GM12874 (cell line): ENCODE results near the gene GABARAP.

Experiments
- CTCF ChIP-seq: IDR thresholded peaks from 2 replicates; pipeline ENCODE4 v1.5.1; 2011; ENCODE audit warnings: low read depth, mild to moderate bottlenecking, control low read depth, low read length, moderate library complexity; ENCODE audit not compliant: insufficient read depth

Gene GABARAP

GRCh38 chr17:7190276-7190917 is 51.9 kb downstream of the GABARAP start:
- no peak for TF ChIP-seq CTCF
